HG03095 (cell line): ENCODE data around the gene SLC12A1.

ENCODE experiments used
- ATAC-seq: cut with Tn5 transposase; IDR thresholded peaks from one replicate; pipeline ENCODE4 v1.9.1; 2021; ENCODE audit warnings: moderate library complexity; ENCODE audit not compliant: unreplicated experiment

Gene SLC12A1

DNA sequence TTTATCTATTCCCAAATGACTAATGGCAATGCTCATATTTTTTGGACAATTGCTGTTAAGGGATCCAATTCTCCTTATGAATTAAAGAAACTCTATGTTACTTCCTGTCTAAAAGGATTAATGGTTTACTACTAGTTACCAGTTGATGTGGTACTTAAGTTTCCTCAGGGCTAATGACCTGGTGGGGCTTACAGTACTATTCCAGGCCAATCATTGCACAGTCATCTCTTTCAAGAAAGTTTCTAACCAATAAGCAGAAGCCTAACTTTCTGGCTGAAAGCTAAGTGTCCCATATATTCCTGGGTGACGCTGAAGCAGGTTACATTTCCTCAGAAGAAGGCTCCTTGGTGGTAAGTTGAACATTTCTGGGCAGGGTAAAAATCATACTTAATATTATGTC is at the start of gene SLC12A1:
SLC12A1 (plus strand) TSS at position 322 of the 400 bp plus-strand sequence. CDS start 1,418 bp downstream, outside the sequence.
- no peak for ATAC-seq

DNA sequence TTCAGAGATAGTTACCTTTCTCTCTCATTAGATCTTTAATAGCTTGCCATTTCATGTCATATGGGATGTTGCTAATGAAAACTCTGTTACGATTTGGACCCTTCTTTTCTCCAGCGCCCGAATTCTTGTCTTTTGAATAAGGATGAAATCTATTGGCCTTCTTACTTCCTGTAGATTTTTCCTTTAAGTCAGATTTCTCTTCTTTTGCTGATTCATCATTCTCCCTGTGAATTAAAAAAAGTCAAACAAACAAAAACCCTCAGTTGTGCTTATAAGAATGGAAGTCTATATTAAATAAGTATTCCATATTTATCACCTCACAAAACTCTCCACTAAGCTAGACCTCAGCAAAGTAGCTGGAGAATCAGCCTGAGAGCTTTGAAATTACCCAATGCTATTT is 37.5 kb upstream of the SLC12A1 start:
- ATAC-seq, result no peak

GRCh38 chr15:48170981-48171380 is 35.1 kb upstream of the SLC12A1 start:
- ATAC-seq, result no peak

GRCh38 chr15:48175126-48175525 is 31.0 kb upstream of the SLC12A1 start:
- ATAC-seq, result no peak

GRCh38 chr15:48176112-48176511 is 30.0 kb upstream of the SLC12A1 start:
- ATAC-seq, result no peak

DNA sequence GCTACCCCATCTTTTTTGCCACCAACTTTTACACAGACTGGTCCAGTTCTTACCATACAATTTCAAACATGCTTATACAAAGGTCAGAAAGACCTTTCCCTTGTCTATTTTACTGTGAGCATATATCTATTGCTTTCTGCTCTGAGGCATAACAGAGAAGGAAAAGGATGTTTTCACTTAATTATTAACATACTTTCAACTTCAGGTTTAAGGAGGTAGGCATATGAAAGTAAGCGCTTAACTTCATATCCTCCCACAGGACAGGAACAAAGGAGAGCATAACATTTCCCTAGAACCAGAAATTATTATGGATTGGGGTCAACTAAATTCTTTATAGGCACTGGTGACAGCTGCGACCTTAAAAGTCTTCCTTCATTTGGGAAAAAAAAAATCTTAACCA is 29.1 kb upstream of the SLC12A1 start:
- ATAC-seq, result no peak

GRCh38 chr15:48177383-48177765 is 28.7 kb upstream of the SLC12A1 start:
- ATAC-seq, result peak; percentile 66

- peak; percentile 79 for ATAC-seq
These were observed 28.1 kb upstream of the SLC12A1 start, which contains the start of gene MYEF2 for GRCh38 chr15:48177766-48178647. Gene MYEF2, minus strand, starts transcription at chr15:48178295. Its CDS starts 58 bp downstream, at chr15:48178237.

GRCh38 chr15:48178648-48178931 is 27.5 kb upstream of the SLC12A1 start:
- ATAC-seq, result no peak

DNA sequence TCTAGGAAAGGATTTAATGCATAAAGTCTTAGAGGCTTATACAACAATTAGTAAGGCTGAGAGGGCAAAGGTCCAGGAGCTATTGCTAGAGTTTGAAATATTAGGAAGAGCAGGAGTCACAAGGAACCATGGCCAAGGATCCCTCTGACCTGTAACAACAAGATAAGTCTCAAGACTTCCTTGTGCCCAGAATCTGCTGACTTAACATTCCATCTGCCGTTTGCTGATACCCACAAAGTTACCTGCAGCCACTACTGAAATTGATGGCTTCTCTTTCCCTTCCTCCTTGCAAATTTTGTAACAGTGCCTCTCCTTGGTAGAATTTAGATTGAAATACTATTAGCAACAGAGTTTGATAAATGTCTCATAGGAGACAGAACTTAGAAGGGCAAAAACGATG is 23.4 kb upstream of the SLC12A1 start:
- no peak for ATAC-seq

DNA sequence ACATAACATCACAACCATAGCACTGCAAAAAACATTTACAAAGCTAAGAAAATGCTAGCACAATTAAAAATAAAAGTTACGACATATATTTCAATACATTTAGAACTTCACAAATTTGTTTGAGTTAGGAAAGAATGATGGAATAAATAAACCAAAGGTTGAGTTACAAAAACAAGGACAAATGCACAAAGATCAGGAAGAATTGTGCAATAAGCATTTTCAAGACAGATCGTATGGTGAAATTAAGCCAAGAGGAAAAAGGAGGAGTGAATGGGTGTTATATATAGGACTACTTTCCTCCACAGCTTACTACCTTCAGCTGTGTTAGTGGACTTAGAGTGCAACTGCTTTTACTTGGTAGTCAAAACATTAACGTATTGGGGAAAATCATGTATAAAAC is 20.6 kb upstream of the SLC12A1 start:
- ATAC-seq, result no peak

DNA sequence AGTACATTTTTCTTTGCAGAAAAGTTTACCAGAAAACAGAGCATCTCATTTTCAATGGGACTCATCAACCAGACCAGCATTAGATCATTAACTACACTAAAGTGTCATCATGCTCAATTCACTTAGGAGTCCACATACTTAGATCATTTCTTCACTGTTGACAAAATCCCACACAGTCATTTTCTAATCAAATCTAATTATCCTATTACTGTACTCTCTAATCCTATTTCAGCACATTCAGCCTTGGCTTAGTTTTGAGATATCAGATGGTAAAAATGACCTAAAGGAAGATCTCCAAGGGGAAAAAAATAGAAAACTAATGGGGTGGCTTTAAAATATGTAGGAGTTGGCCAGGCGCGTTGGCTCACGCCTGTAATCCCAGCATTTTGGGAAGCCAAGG is 19.8 kb upstream of the SLC12A1 start:
- ATAC-seq, result no peak

- no peak for ATAC-seq
These were observed 15.0 kb upstream of the SLC12A1 start for GRCh38 chr15:48190932-48191573.

DNA sequence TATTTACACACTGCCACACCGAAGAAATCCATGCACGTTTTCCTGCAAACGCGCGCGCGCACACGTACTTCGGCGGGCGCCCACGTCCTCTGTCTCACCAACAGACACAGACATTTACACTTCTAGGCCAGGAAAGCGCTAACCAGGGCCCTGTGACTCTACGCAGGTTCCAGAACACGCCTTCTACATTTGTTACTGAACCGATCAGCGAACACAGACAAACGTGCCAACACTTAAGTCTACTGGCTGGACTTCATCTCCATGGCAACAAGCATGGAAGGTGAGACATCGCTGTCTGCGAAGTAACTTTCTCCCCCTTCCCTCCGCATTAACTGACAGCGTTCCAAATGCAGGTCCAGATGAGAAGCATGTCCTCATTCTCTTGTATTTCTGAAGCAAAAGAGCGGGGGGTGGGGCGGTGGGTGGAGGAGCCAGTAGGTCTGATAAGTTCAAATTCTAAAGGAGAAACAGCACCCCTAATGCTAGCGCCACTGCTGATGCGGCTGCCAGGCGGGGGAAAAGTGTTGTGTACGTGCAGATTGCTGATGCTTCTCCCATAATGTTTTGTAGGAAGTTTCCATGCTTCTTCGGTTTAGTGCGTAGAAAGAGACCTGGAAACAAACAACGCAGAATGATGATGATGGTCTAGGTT is 14.4 kb upstream of the SLC12A1 start, which contains the start of gene CTXN2:
CTXN2 (plus strand) TSS at position 92 of the 652 bp plus-strand sequence. CDS start 9,636 bp downstream, outside the sequence.
- no peak for ATAC-seq

DNA sequence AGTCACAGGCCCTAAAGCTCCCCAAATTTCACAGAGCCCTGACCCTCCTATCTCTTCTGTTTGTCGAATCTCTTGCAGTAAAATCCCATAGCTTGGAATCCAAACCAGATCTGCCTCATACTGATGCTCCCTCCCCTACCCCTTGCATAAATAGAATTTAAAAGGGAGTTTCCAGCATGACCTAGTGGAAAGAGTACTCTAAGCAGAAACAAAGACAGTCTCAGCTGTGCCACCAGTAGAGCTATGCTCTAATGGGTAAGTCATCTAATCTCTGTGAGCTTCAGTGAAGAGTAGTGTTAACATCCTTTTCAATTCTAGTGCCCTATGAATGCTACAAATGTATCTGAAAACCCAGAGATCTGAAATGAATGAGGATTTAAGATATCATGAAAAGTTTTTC is 4.0 kb upstream of the SLC12A1 start:
- no peak for ATAC-seq

- ATAC-seq, result no peak
These were observed 15.2 kb downstream of the SLC12A1 start for GRCh38 chr15:48221261-48221660.

DNA sequence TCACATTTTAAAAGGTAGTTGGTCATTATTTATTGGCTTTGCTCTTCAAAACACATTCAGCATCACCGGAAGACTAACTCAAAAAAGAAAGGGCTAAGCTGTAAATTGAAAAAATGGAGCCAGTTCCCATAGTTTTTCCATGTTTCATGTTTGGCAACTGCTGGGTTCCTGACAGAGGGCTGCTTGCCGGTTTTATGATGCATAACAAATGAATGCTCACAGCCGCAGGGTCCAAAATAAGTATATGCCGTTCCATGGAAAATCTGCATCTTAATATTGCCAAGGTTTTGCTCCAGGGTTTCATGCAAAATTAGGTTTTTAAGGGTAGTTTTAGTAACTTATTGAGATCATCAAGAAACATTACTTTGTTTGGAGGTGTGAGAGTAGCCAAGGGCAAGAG is 15.8 kb downstream of the SLC12A1 start:
- ATAC-seq, result no peak

GRCh38 chr15:48222627-48223026 is 16.5 kb downstream of the SLC12A1 start:
- ATAC-seq, result no peak

GRCh38 chr15:48225771-48226170 is 19.7 kb downstream of the SLC12A1 start:
- ATAC-seq, result no peak

DNA sequence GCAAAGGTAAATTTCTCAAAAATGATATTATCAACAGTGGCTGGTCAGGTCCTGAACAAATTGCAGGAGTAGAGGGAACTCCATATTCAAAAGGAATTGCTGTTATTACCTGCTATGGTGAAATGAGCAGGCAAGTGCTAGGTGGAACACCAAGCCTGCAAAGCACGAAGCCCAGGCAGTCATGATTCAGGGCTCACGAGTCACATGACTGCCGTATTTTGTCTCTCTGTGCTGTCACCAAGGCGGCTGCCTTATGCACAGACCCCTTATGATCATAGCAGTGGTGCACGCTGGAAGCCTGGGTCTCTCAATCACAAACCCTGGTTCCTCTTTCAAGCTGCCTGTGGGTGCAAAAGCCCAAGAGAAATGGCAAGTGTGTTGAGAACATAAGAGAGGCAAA is 24.4 kb downstream of the SLC12A1 start:
- no peak for ATAC-seq

GRCh38 chr15:48233246-48233645 is 27.1 kb downstream of the SLC12A1 start:
- no peak for ATAC-seq

DNA sequence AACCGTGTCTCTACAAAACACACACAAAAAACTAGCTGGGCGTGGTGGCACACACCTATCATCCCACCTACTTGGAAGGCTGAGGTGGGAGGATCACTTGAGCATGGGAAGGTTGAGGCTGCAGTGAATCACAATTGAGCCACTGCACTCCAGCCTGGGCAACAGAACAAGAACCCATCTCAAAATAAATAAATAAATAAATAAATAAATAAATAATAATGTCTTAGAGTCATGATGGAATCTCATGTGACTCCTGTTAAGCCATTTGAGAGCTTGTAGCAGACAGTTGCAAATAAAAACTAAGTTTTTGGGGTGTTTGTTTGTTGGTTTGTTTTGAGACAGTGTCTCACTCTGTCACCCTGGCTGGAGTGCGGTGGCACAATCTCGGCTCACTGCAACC is 33.2 kb downstream of the SLC12A1 start:
- ATAC-seq, result no peak
